Measurements from ENCODE around the gene HMX1.

The HMX1 gene

GRCh38 chr4:8857766-8858700 is 13.6 kb downstream of the HMX1 start:
- in situ Hi-C loops (cut with HindIII; ENCODE audit: low sequenced_read_pairs), result no loop called here

DNA sequence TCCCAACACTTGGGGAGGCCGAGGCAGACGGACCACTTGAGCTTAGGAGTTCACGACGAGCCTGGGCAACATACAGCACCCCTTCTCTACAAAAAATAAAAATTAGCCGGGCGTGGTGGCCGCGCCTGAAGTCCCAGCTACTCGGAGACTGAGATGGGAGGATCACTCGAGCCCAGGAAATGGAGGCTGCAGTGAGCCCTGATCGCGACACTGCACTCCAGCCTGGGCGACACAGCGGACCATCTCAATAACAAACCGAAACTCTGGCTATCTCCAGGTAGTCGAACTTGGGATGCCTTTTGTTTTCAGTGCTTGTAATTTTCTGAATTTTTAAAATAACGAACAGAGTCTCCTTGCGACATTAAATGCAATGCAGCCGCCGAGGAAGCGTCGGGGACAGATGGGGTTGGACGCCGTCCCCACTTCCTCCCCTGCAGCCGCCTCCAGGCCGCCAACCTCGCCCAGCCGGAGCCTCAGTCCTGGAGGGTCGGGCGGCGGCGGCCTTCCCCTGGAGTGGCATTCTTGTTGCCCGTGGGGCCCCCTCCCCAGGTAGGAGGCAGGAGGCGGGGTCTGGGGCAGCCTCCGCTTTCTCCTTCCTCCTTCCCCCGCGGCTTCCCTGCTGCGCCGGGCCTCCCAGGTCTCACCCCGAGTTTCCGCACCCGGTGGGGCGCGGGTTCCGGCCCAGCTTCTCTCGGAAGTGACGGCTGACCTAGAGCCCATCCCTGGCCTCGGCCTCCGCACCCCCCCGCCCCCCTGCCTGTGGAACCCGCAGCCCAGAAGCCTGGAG is 14.6 kb downstream of the HMX1 start:
- in situ Hi-C loops (cut with HindIII; ENCODE audit: low sequenced_read_pairs), result no loop called here

DNA sequence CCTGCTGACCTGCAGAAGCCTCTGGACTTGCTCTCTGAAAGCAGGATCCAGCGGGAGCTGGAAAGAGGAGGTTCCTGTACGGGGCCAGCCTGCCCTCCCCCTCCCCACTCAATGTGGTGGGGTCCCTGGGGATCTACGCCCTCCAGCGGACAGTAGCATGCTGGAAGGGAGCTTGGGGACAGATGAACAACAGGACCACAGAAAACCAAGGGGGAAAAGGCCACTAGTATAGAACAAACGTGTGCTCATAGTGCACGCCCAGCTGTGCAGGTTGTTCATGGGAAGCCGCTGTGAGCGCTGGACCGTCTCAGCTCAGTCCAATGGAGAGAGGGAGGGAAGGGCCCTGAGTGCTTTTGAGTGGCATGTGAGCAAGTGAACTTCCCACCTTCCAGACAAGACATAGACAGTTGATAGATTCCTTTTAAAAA is 15.8 kb downstream of the HMX1 start:
- in situ Hi-C loops (cut with HindIII; ENCODE audit: low sequenced_read_pairs), result no loop called here

GRCh38 chr4:8854931-8855330 is 16.7 kb downstream of the HMX1 start:
- in situ Hi-C loops (cut with HindIII; ENCODE audit: low sequenced_read_pairs), result no loop called here

- in situ Hi-C loops (cut with HindIII; ENCODE audit: low sequenced_read_pairs), result no loop called here
Observed at GRCh38 chr4:8854016-8854415, 17.6 kb downstream of the HMX1 start.

DNA sequence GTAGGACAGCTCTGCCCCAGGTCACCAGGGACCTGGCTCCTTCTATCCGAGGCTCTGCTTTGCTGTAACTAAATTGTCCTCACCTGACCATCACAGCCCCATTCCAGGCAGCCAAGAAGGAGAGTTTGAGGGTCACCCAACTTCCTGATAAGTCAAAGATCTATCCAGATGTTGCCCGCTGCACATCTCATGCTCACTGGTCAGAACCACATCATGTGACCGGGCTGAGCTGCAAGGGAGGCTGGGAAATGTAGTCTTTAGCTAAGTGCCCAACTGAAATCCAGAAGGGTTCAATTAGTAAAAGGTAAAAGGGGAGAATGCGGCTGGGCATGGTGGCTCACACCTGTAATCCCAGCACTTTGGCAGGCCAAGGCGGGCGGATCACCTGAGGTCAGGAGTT is 18.4 kb downstream of the HMX1 start:
- in situ Hi-C loops (cut with HindIII; ENCODE audit: low sequenced_read_pairs), result no loop called here

- in situ Hi-C loops (cut with HindIII; ENCODE audit: low sequenced_read_pairs), result no loop called here
Observed at GRCh38 chr4:8852118-8852704, 19.4 kb downstream of the HMX1 start.

GRCh38 chr4:8851321-8852117 is 20.1 kb downstream of the HMX1 start:
- in situ Hi-C loops (cut with HindIII; ENCODE audit: low sequenced_read_pairs), result no loop called here

DNA sequence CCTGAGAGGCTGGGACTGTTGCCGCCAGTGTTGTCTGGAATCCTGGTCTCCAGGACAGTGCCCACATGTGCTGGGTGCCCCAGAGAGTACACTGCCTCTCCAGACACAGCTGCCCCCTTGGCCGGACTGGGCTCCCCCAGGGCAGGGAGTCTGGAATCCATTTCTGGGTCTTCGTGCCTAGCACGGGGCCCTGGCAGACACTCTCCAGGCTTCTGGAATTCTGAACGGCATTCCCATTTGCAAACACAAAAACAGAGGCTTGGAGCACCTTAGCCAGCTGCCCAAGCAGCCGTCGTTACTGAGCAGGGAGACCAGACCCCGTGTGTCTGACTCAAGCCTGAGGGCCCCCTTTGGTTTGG is 20.8 kb downstream of the HMX1 start:
- in situ Hi-C loops (cut with HindIII; ENCODE audit: low sequenced_read_pairs), result no loop called here

GRCh38 chr4:8850074-8850829 is 21.4 kb downstream of the HMX1 start:
- in situ Hi-C loops (cut with HindIII; ENCODE audit: low sequenced_read_pairs), result no loop called here

DNA sequence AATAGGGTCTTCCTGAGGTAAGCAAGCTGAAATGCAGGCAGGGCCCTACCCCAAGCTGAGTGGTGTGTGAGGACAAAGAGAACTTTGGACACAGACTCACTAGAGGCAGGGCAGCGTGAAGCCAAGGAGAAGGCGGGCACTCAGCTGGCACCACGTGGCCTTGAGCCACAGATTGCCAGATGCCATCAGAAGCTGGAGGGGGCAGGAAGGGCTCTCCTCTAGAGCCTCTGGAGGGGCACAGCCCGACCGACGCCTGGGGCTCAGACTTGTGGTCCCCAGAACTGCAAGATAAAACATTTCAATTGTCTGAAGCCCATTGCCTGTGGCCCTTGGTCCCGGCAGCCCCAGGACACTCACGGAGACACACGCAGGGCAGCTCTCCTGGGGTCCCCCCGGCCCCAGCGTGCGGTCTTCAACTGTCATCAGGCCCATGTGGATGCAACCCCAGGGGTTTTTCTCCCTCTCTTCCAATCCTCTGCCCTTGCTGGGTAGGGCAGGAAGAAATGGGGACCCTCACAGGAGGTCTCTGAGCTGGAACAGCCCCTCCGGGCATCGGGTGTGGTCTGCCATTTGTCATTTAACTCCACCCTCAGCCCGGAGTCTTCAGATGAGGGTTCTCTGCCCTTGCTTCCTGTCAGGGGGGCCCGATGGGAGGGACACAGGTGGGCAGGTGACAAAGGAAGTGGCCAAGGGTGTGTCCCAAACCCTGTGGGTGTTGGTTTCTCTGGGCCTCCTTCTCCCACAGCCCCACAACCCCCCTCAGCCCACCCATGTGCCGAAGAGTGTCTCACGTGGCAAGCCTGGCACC is 22.2 kb downstream of the HMX1 start:
- in situ Hi-C loops (cut with HindIII; ENCODE audit: low sequenced_read_pairs), result no loop called here

GRCh38 chr4:8848507-8849265 is 23.0 kb downstream of the HMX1 start:
- in situ Hi-C loops (cut with HindIII; ENCODE audit: low sequenced_read_pairs), result no loop called here

DNA sequence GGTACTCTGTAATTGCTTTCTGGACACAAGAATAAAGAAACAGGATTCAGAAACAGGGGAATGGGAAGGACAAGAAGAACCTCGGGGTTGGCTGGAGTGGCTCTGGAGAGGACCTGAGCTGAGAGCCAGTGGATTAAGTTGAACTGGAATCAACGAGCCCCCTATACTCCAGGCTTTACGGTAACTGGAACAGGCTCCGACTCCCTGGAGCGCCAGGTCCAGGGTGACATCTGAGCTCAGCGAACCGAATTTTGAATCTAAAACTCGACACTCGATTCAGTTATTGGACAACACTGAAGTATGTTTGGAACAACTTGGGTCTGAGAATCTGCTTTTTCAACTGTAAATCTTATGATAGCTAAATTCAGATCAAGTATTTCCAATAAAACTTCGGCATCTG is 23.9 kb downstream of the HMX1 start:
- in situ Hi-C loops (cut with HindIII; ENCODE audit: low sequenced_read_pairs), result no loop called here

DNA sequence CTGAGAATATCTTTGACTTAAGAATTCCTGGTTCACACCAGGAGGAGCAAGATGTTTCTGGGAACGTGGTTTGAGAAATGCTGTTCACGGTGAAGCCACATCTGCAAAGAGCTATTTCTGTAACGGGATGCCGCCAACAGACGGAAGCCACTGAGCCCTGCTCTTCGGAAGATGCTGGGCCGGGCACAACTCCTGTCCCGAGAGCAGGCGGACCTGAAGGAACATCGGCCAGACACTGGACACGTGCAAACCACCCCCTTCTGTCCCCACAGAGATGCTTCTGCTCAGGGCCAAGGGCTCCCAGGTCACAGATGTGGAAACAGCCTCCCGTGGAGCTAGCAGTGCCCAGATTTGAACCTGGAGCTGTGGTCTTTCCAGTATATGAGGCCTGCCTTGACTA is 24.3 kb downstream of the HMX1 start:
- in situ Hi-C loops (cut with HindIII; ENCODE audit: low sequenced_read_pairs), result no loop called here

DNA sequence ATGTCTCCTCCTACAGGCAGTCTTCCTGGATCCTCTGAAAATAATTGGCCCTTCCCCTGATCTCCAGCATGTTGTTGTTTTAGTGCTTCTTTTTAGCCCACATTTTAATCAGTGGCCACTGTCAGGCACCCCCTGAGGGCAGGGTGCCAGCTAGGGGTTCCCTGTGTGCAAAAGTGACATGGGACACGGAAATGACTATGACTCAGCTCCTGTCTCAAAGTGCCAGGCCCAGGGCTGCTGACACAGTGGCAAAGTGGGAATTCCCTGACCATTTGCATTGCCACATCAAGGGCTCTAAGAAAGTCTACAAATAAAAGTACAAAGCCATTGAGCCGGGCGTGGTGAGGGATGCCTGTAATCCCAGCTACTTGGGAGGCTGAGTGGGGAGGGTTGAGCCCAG is 24.8 kb downstream of the HMX1 start:
- in situ Hi-C loops (cut with HindIII; ENCODE audit: low sequenced_read_pairs), result no loop called here

DNA sequence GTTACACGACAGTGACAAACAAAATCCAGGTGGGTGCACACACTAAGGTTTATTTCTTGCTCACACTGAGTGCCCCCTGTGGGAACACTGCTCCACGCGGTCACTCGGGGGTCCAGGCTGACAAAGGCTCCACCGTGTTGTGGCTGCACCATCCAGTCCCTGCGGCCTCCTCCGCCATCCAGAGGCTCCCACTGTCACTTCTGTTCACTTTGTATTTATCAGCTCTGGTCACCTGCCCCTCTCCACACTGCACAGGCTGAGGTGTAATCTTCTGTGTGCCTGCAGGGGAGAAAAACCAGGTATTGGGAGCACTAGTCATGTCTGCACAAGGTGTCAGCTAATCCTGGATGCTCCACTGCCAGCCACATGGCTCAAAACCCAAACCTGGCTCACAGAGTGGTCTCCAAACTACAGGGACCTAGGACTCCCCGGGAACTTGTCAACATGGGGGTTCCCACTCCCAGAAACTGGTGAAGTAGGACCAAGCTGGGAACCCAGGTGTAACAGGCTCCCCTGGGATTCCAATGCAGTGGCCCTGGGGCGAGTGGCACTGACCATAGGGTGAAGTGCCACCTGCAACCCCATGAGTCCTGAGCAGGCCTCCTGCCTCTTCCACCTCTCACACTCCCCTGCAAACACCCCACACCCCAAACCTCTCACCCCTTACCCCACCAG is 25.5 kb downstream of the HMX1 start:
- in situ Hi-C loops (cut with HindIII; ENCODE audit: low sequenced_read_pairs), result no loop called here

DNA sequence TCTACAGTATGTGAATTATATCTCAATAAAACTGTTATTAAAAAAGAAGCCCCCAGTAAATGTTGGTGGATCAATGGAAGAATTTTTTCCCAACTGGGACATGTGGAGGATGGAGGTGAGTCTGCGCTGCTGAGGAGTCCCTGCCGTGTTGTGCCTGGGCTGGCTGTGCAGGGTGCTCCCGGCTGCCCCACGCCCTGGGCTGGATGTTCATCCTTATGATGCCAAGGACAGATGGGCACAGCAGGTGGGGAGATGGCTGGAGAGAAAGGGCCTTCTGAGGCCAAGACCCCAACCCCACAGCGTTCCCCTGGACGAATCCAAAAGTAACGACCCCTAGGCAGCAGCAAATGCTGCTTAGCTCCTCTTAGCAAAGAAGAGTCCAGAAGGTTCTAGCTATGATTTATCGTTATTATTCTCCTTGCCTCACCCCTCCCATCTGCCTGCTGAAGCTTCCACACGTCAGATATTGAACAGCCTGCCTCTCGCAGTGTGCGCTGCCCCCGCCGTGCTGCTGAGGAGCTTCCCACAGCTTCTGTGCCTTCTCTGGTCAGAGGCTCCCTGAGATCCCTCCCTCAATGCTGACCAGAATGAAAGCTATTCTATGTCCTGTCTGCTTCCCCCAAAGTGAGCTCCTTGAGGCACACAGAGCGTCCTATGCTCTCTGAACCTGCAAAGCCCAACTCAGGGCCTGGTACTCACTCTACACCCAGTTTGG is 26.5 kb downstream of the HMX1 start:
- in situ Hi-C loops (cut with HindIII; ENCODE audit: low sequenced_read_pairs), result no loop called here
